Neuronal stem cell (in vitro differentiated cells): Measurements from ENCODE around the gene KIRREL1.

Source experiments
- DNase-seq: peaks from one replicate; pipeline ENCODE4 v3.0.0-alpha.2; 2013; ENCODE audit warnings: low spot score
- H2AFZ ChIP-seq: one replicate; pipeline ENCODE4 v1.6.1; 2013; ENCODE audit warnings: mild to moderate bottlenecking, low read length, inconsistent platforms
- H2AK5ac ChIP-seq: 2 replicates; pipeline ENCODE4 v1.6.1; 2013; ENCODE audit warnings: low read depth, mild to moderate bottlenecking, inconsistent platforms, low read length, moderate library complexity, mixed read lengths
- H2BK120ac ChIP-seq: 2 replicates; pipeline ENCODE4 v1.6.1; 2013; ENCODE audit warnings: low read depth, mild to moderate bottlenecking, inconsistent platforms, low read length, moderate library complexity, mixed read lengths
- H2BK12ac ChIP-seq: one replicate; pipeline ENCODE4 v1.6.1; 2013; ENCODE audit warnings: low read length, inconsistent platforms
- H2BK15ac ChIP-seq: 2 replicates; pipeline ENCODE4 v1.6.1; 2013; ENCODE audit warnings: mild to moderate bottlenecking, low read length, inconsistent platforms, mixed read lengths
- H2BK5ac ChIP-seq: one replicate; pipeline ENCODE4 v1.6.1; 2013; ENCODE audit warnings: inconsistent platforms, mild to moderate bottlenecking, low read length, moderate library complexity
- H3K14ac ChIP-seq: one replicate; pipeline ENCODE4 v1.6.1; 2013; ENCODE audit warnings: low read length, inconsistent platforms
- H3K18ac ChIP-seq: 2 replicates; pipeline ENCODE4 v1.6.1; 2013; ENCODE audit warnings: low read length, inconsistent platforms
- H3K23ac ChIP-seq: 2 replicates; pipeline ENCODE4 v1.6.1; 2013; ENCODE audit warnings: low read depth, mild to moderate bottlenecking, mixed read lengths, low read length, inconsistent platforms; ENCODE audit not compliant: poor library complexity
- H3K27ac ChIP-seq: replicated peaks from 3 replicates; pipeline ENCODE4 v1.5.1; 2013; ENCODE audit warnings: low read length, inconsistent platforms
- H3K27me3 ChIP-seq, 3 experiments: 2 replicates each; pipeline ENCODE4 v1.6.1; 2013; ENCODE audit warnings: low read length in 3 of 3, mild to moderate bottlenecking in 2 of 3, inconsistent platforms in 1 of 3, low read depth in 1 of 3, mixed read lengths in 1 of 3, moderate library complexity in 1 of 3; ENCODE audit not compliant: control insufficient read depth in 3 of 3, insufficient read depth in 3 of 3
- H3K36me3 ChIP-seq, 2 donors: replicated peaks in 1 of 2; 2 replicates each; pipeline ENCODE4 v1.6.1; 2013; ENCODE audit warnings: low read length in 2 of 2; ENCODE audit not compliant: control insufficient read depth in 2 of 2, insufficient read depth in 2 of 2
- H3K4ac ChIP-seq: 2 replicates; pipeline ENCODE4 v1.6.1; 2013; ENCODE audit warnings: inconsistent platforms, mild to moderate bottlenecking, low read length, moderate library complexity
- H3K4me1 ChIP-seq, 2 donors: 1 replicate in 1 of 2; 2 replicates in 1 of 2; pipeline ENCODE4 v1.6.1; 2013; ENCODE audit warnings: low read length in 2 of 2, low read depth in 1 of 2; ENCODE audit not compliant: control insufficient read depth in 2 of 2, insufficient read depth in 1 of 2
- H3K4me2 ChIP-seq: one replicate; pipeline ENCODE4 v1.6.1; 2013; ENCODE audit warnings: mild to moderate bottlenecking, low read length, inconsistent platforms; ENCODE audit not compliant: insufficient read depth, poor library complexity, severe bottlenecking
- H3K4me3 ChIP-seq, 2 donors: 2 replicates each; pipeline ENCODE4 v1.5.1; 2013; ENCODE audit warnings: low read length in 2 of 2, mild to moderate bottlenecking in 2 of 2, inconsistent platforms in 1 of 2, moderate library complexity in 1 of 2
- H3K79me1 ChIP-seq: one replicate; pipeline ENCODE4 v1.6.1; 2013; ENCODE audit warnings: low read depth, mild to moderate bottlenecking, inconsistent platforms, low read length, moderate library complexity
- H3K9ac ChIP-seq: one replicate; pipeline ENCODE4 v1.6.1; 2013; ENCODE audit warnings: mild to moderate bottlenecking, low read depth, low read length, inconsistent platforms; ENCODE audit not compliant: poor library complexity
- H3K9me3 ChIP-seq, 2 donors: replicated peaks in 1 of 2; 2 replicates each; pipeline versions ENCODE3 to v1.6.1; 2013; ENCODE audit warnings: low read length in 2 of 2, mild to moderate bottlenecking in 2 of 2, inconsistent platforms in 1 of 2, low read depth in 1 of 2, mixed read lengths in 1 of 2, moderate library complexity in 1 of 2; ENCODE audit not compliant: control insufficient read depth in 2 of 2, insufficient read depth in 1 of 2
- H4K8ac ChIP-seq: one replicate; pipeline ENCODE4 v1.6.1; 2013; ENCODE audit warnings: low read depth, mild to moderate bottlenecking, inconsistent platforms, low read length, moderate library complexity
- H4K91ac ChIP-seq: one replicate; pipeline ENCODE4 v1.6.1; 2013; ENCODE audit warnings: low read length, low read depth, mild to moderate bottlenecking, inconsistent platforms; ENCODE audit not compliant: poor library complexity
- WGBS, 2 donors: extraction: QIAGEN DNeasy Blood & Tissue Kit; methylation state at CpG; one replicate each; pipeline ENCODE4 v1.1.7; 2013; ENCODE audit warnings: missing lambda C conversion rate in 2 of 2, mixed read lengths in 1 of 2; ENCODE audit not compliant: insufficient read length in 2 of 2, insufficient replicate concordance in 1 of 2; ENCODE audit errors: extremely low coverage in 2 of 2; 5-methylcytosine and 5-hydroxymethylcytosine counted together

The KIRREL1 gene

GRCh38 chr1:157994704-157995582 is 1.5 kb downstream of the KIRREL1 start:
- Histone ChIP-seq H3K9ac (peak overlapping the region; percentile 73), H3K4me1 (peaks cover 23 to 38% of the 10 kb centered on the region in 2 donors), H4K91ac (peak overlapping the region; percentile 61), H3K27me3 (peaks cover 0 to 5% (median 0%) of the 10 kb centered on the region in 3 experiments), H2BK120ac (no peak overlapping the region), H3K79me1 (peaks cover 4% of the 10 kb centered on the region), H4K8ac (no peak overlapping the region), H3K4me3 (peak overlapping the region; percentile 73 to 89), H3K9me3 (no peaks in the 10 kb centered on the region), H3K27ac (peak overlapping the region; percentile 55), H3K23ac (no peak overlapping the region), H2AFZ (no peak overlapping the region), H3K4me2 (peak overlapping the region; percentile 80), H3K18ac (peak overlapping the region; percentile 73), H3K14ac (peak overlapping the region; percentile 48), H2AK5ac (peak overlapping the region; percentile 40), H3K36me3 (peaks cover 2 to 16% of the 10 kb centered on the region in 2 donors), H2BK15ac (peak overlapping the region; percentile 59), H2BK5ac (peak overlapping the region; percentile 25), H3K4ac (no peak overlapping the region), H2BK12ac (peak overlapping the region; percentile 68)
- WGBS, 2 donors: no CpG with 5 or more reads among the region's 13 CpGs
- DNase-seq: no peak

- no peak overlapping the region for H4K91ac ChIP-seq
- no peak overlapping the region for H3K23ac ChIP-seq
- peak overlapping the region; percentile 55 for H3K27ac ChIP-seq
- H2AFZ ChIP-seq: no peak overlapping the region
- H4K8ac ChIP-seq: no peak overlapping the region
- no peak overlapping the region for H2BK120ac ChIP-seq
- H2BK15ac ChIP-seq: no peak overlapping the region
- peak overlapping the region; percentile 0 to 73 for H3K4me3 ChIP-seq
- DNase-seq: no peak
- H3K79me1 ChIP-seq: peaks cover 4% of the 10 kb centered on the region
- H3K9ac ChIP-seq: peak overlapping the region; percentile 73
- H3K27me3 ChIP-seq: peaks cover 0 to 3% (median 0%) of the 10 kb centered on the region in 3 experiments
- no peaks in the 10 kb centered on the region for H3K9me3 ChIP-seq
- H2BK5ac ChIP-seq: no peak overlapping the region
- no peak overlapping the region for H3K14ac ChIP-seq
- no peak overlapping the region for H2BK12ac ChIP-seq
- peak overlapping the region; percentile 80 for H3K4me2 ChIP-seq
- H3K4ac ChIP-seq: no peak overlapping the region
- H3K36me3 ChIP-seq: peaks cover 2 to 18% of the 10 kb centered on the region in 2 donors
- H3K18ac ChIP-seq: peak overlapping the region; percentile 86
- H2AK5ac ChIP-seq: no peak overlapping the region
- peaks cover 23 to 46% of the 10 kb centered on the region in 2 donors for H3K4me1 ChIP-seq
- WGBS, 2 donors: no CpG with 5 or more reads among the region's 3 CpGs
Observed at GRCh38 chr1:157995583-157996169, 2.2 kb downstream of the KIRREL1 start.

DNA sequence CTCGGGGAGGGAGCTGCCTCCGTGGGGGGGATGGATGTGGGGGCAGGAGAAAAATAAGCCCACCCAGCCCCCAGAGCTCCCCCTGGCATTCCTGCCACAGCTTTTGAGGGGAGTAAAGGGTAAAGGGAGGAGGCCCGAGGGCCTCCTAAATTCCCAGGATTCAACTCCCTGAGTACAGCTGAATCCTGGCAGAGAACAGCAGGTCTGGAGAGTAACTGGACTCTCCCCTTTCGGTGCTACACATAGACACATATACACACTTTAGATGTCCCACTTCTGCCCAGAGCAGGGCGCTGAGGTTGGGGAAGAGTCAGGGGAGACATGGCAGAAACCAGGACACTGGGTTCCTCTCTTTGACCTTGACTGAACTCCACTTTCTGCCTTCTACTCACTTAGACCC is 3.0 kb downstream of the KIRREL1 start:
- Histone ChIP-seq H2BK120ac (no peak overlapping the region), H3K18ac (peak overlapping the region; percentile 77), H3K4ac (no peak overlapping the region), H3K9ac (no peak overlapping the region), H3K14ac (no peak overlapping the region), H2AFZ (no peak overlapping the region), H4K8ac (no peak overlapping the region), H2BK5ac (no peak overlapping the region), H3K27me3 (peaks cover 0 to 3% (median 0%) of the 10 kb centered on the region in 3 experiments), H2BK12ac (no peak overlapping the region), H3K27ac (no peak overlapping the region), H3K4me2 (no peak overlapping the region), H3K4me3 (no peak overlapping the region), H3K23ac (peak overlapping the region; percentile 8), H3K79me1 (peaks cover 4% of the 10 kb centered on the region), H3K9me3 (no peaks in the 10 kb centered on the region), H3K4me1 (peaks cover 27 to 51% of the 10 kb centered on the region in 2 donors), H2BK15ac (no peak overlapping the region), H3K36me3 (peaks cover 2 to 18% of the 10 kb centered on the region in 2 donors), H2AK5ac (peak overlapping the region; percentile 63), H4K91ac (no peak overlapping the region)
- no peak for DNase-seq
- no CpG with 5 or more reads among the region's 5 CpGs for WGBS, 2 donors

DNA sequence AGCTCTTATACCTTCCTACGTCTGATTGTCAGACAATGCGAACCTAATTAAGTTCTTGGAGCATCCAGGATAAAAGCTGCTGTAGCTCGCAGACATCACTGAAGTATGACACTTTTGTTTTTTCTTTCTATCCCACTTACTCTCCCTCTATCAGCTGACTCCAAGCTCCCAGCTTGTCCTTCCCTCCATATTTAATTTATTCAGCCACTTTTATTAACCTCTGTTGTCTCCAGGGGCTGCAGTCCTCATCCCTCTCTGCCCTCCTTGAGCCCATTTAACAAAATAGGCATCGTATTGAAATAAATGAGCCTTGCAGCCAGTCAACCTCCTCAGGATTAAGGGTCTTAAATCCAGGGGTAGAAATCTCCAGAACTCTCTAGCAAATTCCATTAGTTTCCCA is 7.1 kb downstream of the KIRREL1 start:
- no peak overlapping the region for H3K23ac ChIP-seq
- no peak overlapping the region for H4K8ac ChIP-seq
- peaks cover 2 to 20% of the 10 kb centered on the region in 2 donors for H3K36me3 ChIP-seq
- H3K79me1 ChIP-seq: peaks cover 3% of the 10 kb centered on the region
- no peak overlapping the region for H3K4me3 ChIP-seq
- H3K14ac ChIP-seq: no peak overlapping the region
- H3K27ac ChIP-seq: peak overlapping the region; percentile 37
- no peak overlapping the region for H3K4me2 ChIP-seq
- H2AK5ac ChIP-seq: no peak overlapping the region
- H2AFZ ChIP-seq: no peak overlapping the region
- no peak overlapping the region for H2BK5ac ChIP-seq
- H3K18ac ChIP-seq: no peak overlapping the region
- WGBS, 2 donors: no CpG with 5 or more reads among the region's 4 CpGs
- no peaks in the 10 kb centered on the region for H3K9me3 ChIP-seq
- H2BK12ac ChIP-seq: no peak overlapping the region
- H3K4me1 ChIP-seq: peaks cover 27 to 51% of the 10 kb centered on the region in 2 donors
- no peak overlapping the region for H4K91ac ChIP-seq
- no peak for DNase-seq
- H3K27me3 ChIP-seq: no peaks in the 10 kb centered on the region
- H3K9ac ChIP-seq: no peak overlapping the region
- H2BK120ac ChIP-seq: no peak overlapping the region
- H2BK15ac ChIP-seq: no peak overlapping the region
- H3K4ac ChIP-seq: no peak overlapping the region
